Osteoblast (primary cell): ENCODE results near the gene ELMO1. TPM values are rescaled to one million over a fixed set of nuclear protein-coding genes. Genes with fewer than 3 reads are reported as not detected.
A peak's percentile ranks its signal among the peaks of the same experiment; 100 is the strongest.

Experiments used
- DNase-seq: peaks from one replicate; pipeline ENCODE4 v3.0.0; 2011; ENCODE audit warnings: low spot score, mixed read lengths; ENCODE audit not compliant: insufficient read length; ENCODE audit errors: missing footprints
- H2AFZ ChIP-seq: 2 replicates; pipeline ENCODE4 v1.6.0; 2011; ENCODE audit warnings: mild to moderate bottlenecking, low read length
- H3K27ac ChIP-seq: 2 replicates; pipeline ENCODE4 v1.5.1; 2011; ENCODE audit warnings: mild to moderate bottlenecking, low read depth, low read length, moderate library complexity
- H3K27me3 ChIP-seq: 2 replicates; pipeline ENCODE4 v1.6.0; 2012; ENCODE audit warnings: mild to moderate bottlenecking, control low read depth, inconsistent platforms, low read length, moderate library complexity; ENCODE audit not compliant: insufficient read depth
- H3K36me3 ChIP-seq: 2 replicates; pipeline ENCODE4 v1.5.1; 2011; ENCODE audit warnings: mild to moderate bottlenecking, low read length, control low read depth, moderate library complexity; ENCODE audit not compliant: insufficient read depth
- H3K4me1 ChIP-seq: 2 replicates; pipeline ENCODE4 v1.5.1; 2011; ENCODE audit warnings: mild to moderate bottlenecking, low read length, control low read depth, moderate library complexity; ENCODE audit not compliant: insufficient read depth
- H3K4me2 ChIP-seq: 2 replicates; pipeline ENCODE4 v1.6.0; 2011; ENCODE audit warnings: mild to moderate bottlenecking, low read length; ENCODE audit not compliant: insufficient read depth
- H3K4me3 ChIP-seq: fragments of 200-600 bp; sonication (generic); 3 replicates; pipeline ENCODE4 v1.5.1; 2012; ENCODE audit warnings: mild to moderate bottlenecking, low read length, inconsistent platforms; ENCODE audit not compliant: insufficient read depth
- H3K79me2 ChIP-seq: 2 replicates; pipeline ENCODE4 v1.6.0; 2012; ENCODE audit warnings: mild to moderate bottlenecking, low read length, control low read depth, inconsistent platforms; ENCODE audit not compliant: insufficient read depth
- H3K9me3 ChIP-seq: 2 replicates; pipeline ENCODE4 v1.5.1; 2011; ENCODE audit warnings: low read depth, low read length, control low read depth
- H4K20me1 ChIP-seq: 2 replicates; pipeline ENCODE4 v1.6.0; 2012; ENCODE audit warnings: mild to moderate bottlenecking, low read length, control low read depth; ENCODE audit not compliant: insufficient read depth
- CTCF ChIP-seq: IDR thresholded peaks from 2 replicates; pipeline ENCODE4 v1.5.1; 2011; ENCODE audit warnings: mild to moderate bottlenecking, low read depth, low read length, moderate library complexity; ENCODE audit errors: extremely low read depth
- total RNA-seq: library from RNA; depleted of rRNA; stranded (reverse); fragments of >200 nt; gene quantifications from 2 replicates; pipeline ENCODE4 v1.2.3, GENCODE V29; 2012

The ELMO1 gene
- total RNA-seq, 1 donor: 2.2 TPM

- H4K20me1 ChIP-seq: no peaks in the 10 kb centered on the region
- H3K79me2 ChIP-seq: no peaks in the 10 kb centered on the region
- H3K36me3 ChIP-seq: no peaks in the 10 kb centered on the region
- H3K9me3 ChIP-seq: peaks cover 2% of the 10 kb centered on the region
- H3K4me2 ChIP-seq: no peak overlapping the region
- H3K27ac ChIP-seq: no peak overlapping the region
- TF ChIP-seq CTCF: no peak
- no peaks in the 10 kb centered on the region for H3K4me1 ChIP-seq
- H3K4me3 ChIP-seq: no peak overlapping the region
- no peak overlapping the region for H2AFZ ChIP-seq
- no peaks in the 10 kb centered on the region for H3K27me3 ChIP-seq
- no peak for DNase-seq
Measured at GRCh38 chr7:36931892-36932291, 516.8 kb downstream of the ELMO1 start.

- TF ChIP-seq CTCF: no peak
- Histone ChIP-seq H2AFZ (no peak overlapping the region), H3K27me3 (no peaks in the 10 kb centered on the region), H4K20me1 (no peaks in the 10 kb centered on the region), H3K4me2 (no peak overlapping the region), H3K27ac (no peak overlapping the region), H3K4me3 (no peak overlapping the region), H3K4me1 (no peaks in the 10 kb centered on the region), H3K9me3 (peaks cover 2% of the 10 kb centered on the region), H3K79me2 (no peaks in the 10 kb centered on the region), H3K36me3 (no peaks in the 10 kb centered on the region)
- DNase-seq: no peak
Measured at GRCh38 chr7:36929791-36930190, 518.9 kb downstream of the ELMO1 start.

GRCh38 chr7:36928718-36929117 lies 519.9 kb downstream of the ELMO1 start:
- no peak for TF ChIP-seq CTCF
- H3K79me2 ChIP-seq: no peaks in the 10 kb centered on the region
- no peaks in the 10 kb centered on the region for H4K20me1 ChIP-seq
- no peaks in the 10 kb centered on the region for H3K27me3 ChIP-seq
- H3K27ac ChIP-seq: no peak overlapping the region
- H3K4me1 ChIP-seq: no peaks in the 10 kb centered on the region
- no peak overlapping the region for H3K4me3 ChIP-seq
- H3K36me3 ChIP-seq: no peaks in the 10 kb centered on the region
- no peak overlapping the region for H3K4me2 ChIP-seq
- no peak overlapping the region for H2AFZ ChIP-seq
- no peak for DNase-seq
- peaks cover 2% of the 10 kb centered on the region for H3K9me3 ChIP-seq

GRCh38 chr7:36928311-36928710 lies 520.4 kb downstream of the ELMO1 start:
- Histone ChIP-seq H3K36me3 (no peaks in the 10 kb centered on the region), H3K27me3 (no peaks in the 10 kb centered on the region), H3K4me3 (no peak overlapping the region), H4K20me1 (no peaks in the 10 kb centered on the region), H3K4me1 (no peaks in the 10 kb centered on the region), H3K27ac (no peak overlapping the region), H3K79me2 (no peaks in the 10 kb centered on the region), H3K4me2 (no peak overlapping the region), H3K9me3 (peaks cover 2% of the 10 kb centered on the region), H2AFZ (no peak overlapping the region)
- TF ChIP-seq CTCF: no peak
- DNase-seq: peak; percentile 13
